Activated CD8-positive, alpha-beta memory T cell treated with anti-CD3 and anti-CD28 coated beads, Interleukin-2, amount 10 ng/mL, durations not matched to agents 7 days and 5 days (primary cell): ENCODE results near the gene TRPM2. TPM values are rescaled to one million over a fixed set of nuclear protein-coding genes. Genes with fewer than 3 reads are reported as not detected.

Experiments
- ATAC-seq: fragments of 150-1000 bp; cut with Tn5 transposase; one replicate; pipeline ENCODE4 v1.10.0; 2021; ENCODE audit warnings: moderate library complexity
- CTCF ChIA-PET: fragments of 350-600 bp; sonication (Branson Sonifier 250); formaldehyde crosslinking; loops from one replicate; lab custom pipeline; 2021; ENCODE audit warnings: antibody characterized with exemption; lab: Charles Lee
- DNase-seq: peaks from one replicate; pipeline ENCODE4 v3.0.0-alpha.2; 2020
- H3K27ac Mint-ChIP-seq: one replicate; pipeline ENCODE4 v1.8.0; 2021; ENCODE audit warnings: mild to moderate bottlenecking, mixed read lengths
- H3K27me3 Mint-ChIP-seq: one replicate; pipeline ENCODE4 v1.8.0; 2021; ENCODE audit warnings: mixed read lengths
- H3K36me3 Mint-ChIP-seq: one replicate; pipeline ENCODE4 v1.8.0; 2021; ENCODE audit warnings: mild to moderate bottlenecking, mixed read lengths
- H3K4me1 Mint-ChIP-seq: one replicate; pipeline ENCODE4 v1.8.0; 2021; ENCODE audit warnings: mixed read lengths
- H3K4me3 Mint-ChIP-seq: one replicate; pipeline ENCODE4 v1.8.0; 2021; ENCODE audit warnings: mild to moderate bottlenecking, moderate library complexity, mixed read lengths
- H3K9me3 Mint-ChIP-seq: one replicate; pipeline ENCODE4 v1.8.0; 2022; ENCODE audit warnings: low read depth, mixed read lengths
- total RNA-seq, 2 experiments: library from RNA; stranded (reverse); gene quantifications; one replicate each; pipeline ENCODE4 v1.2.3, GENCODE V29; 2021

Gene TRPM2
- total RNA-seq, 2 experiments from 2014 or later, result 21.2 to 32.7 TPM

DNA sequence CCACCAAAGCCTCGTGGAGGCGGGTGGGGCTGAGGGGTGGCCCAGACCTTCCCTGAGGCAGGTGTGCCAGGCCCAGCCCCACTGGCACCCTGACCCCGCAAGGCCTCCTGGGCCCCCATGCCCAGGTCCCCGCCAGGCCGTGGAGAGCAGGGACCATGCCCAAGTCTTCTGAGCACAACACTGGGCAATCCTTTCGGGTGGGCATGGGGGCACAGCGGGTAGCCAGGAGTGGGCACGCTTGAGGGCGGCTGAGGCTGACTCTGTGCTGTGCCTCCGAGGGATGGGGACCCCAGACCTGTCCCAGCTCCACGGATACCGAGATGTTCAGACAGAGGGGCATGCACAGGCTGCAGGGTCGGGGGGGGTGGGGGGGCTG, 27.2 kb upstream of the TRPM2 start:
- H3K27me3 Mint-ChIP-seq, result no peaks in the 10 kb centered on the region
- no peak overlapping the region for H3K27ac Mint-ChIP-seq
- CTCF ChIA-PET, result no interaction called here
- no peaks in the 10 kb centered on the region for H3K4me1 Mint-ChIP-seq
- no peak for DNase-seq
- peaks cover 2% of the 10 kb centered on the region for H3K36me3 Mint-ChIP-seq
- H3K4me3 Mint-ChIP-seq, result no peak overlapping the region
- H3K9me3 Mint-ChIP-seq, result no peaks in the 10 kb centered on the region
- no peak for ATAC-seq

DNA sequence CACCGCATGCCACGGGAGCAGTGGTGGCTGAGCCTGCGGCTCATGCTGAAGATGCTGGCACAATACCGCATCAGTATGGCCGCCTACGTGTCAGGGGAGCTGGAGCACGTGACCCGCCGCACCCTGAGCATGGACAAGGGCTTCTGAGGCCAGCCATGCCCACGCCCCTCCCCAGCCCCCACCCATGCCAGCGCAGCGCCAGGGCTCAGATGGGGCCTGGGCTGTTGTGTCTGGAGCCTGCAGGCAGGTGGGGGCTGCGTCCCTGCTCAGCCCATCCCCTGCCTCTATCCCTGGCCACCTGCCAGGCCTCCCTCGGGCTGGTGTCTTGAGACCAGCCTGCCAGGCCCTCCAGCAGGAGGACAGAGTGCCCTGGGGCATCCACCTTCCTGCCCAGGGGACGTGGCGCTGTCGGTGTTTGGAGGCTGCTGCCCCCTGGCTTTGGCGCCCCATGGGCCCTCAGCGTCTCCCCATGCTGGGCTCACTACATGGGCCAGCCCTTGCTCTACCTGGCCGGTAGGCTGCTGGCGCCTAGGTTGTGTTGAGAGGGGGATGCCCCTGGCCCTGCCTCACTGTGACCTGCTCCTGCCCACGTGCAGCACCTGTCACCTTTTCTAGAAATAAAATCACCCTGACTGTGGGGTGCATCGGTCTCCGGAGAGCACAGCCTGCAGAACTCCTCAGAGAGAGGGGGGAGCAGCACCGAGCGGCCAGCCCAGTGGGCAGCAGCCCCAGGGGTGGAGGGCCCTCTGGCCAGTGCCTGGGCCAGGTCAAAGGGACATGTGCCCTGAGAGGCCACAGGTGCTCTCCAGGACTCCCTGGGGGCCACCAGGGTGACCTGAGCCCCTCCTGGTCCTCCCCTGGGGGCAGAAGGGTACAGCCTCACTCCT, 26.5 kb upstream of the TRPM2 start:
- Mint-ChIP-seq H3K9me3 (no peaks in the 10 kb centered on the region), H3K4me3 (no peak overlapping the region), H3K27ac (no peak overlapping the region), H3K27me3 (no peaks in the 10 kb centered on the region), H3K4me1 (no peaks in the 10 kb centered on the region), H3K36me3 (peaks cover 2% of the 10 kb centered on the region)
- CTCF ChIA-PET, result no interaction called here
- no peak for ATAC-seq
- DNase-seq, result no peak

DNA sequence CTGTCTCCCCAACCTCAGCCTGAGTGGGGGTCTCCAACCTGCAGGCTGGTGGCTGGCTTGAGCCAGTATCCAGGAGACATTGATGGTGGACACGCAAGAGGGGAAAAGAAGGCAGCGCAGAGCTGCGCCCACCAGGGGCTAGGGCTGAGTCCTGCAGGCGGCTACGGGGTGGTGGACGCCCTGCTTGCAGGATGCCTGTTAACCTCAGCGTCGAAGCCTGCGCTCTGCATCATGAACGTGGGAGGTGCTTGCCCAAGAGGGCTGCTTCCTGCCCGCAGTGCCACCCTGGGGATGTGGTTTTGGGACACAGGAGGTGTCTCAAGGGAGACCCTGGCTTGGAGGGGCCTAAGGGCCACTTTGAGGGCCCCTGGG, 25.8 kb upstream of the TRPM2 start:
- H3K9me3 Mint-ChIP-seq, result no peaks in the 10 kb centered on the region
- H3K27me3 Mint-ChIP-seq, result no peaks in the 10 kb centered on the region
- H3K4me3 Mint-ChIP-seq, result no peak overlapping the region
- CTCF ChIA-PET, result no interaction called here
- DNase-seq (no peak), ATAC-seq (no peak)
- H3K4me1 Mint-ChIP-seq, result no peaks in the 10 kb centered on the region
- peaks cover 2% of the 10 kb centered on the region for H3K36me3 Mint-ChIP-seq
- H3K27ac Mint-ChIP-seq, result no peak overlapping the region

DNA sequence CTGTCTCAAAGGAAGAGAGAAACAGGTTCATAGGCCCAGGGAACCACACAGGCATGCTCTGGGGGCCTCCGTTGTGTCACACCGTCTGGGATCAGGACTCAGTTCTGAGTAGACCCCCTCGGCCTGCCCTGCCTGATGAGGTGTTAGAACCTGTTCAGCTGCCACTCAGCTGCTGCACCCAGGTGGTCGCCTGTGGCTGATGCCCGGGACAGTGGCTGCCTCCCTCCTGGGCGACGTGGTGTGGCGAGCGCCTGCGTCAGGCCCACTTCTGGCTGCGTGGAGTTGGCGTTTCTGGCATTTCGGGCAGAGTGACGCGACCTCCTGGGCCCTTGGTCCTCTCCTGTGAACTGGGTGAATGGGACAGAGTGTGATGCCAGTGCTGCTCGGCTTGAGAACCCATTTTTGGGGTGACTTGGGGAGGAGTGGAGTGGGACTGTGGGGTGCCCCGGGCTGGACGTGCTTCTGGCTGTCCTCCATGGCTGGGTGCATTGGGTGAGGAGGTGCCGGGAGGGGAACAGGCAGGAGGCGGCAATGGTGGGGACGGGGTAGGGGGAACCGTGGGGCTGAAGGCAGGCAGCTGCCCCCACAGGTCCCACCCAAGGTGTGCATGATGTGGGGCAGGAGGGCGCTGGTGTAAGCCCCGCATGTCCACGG, 25.1 kb upstream of the TRPM2 start:
- Mint-ChIP-seq H3K27ac (no peak overlapping the region), H3K9me3 (no peaks in the 10 kb centered on the region), H3K36me3 (peaks cover 2% of the 10 kb centered on the region), H3K4me1 (no peaks in the 10 kb centered on the region), H3K4me3 (no peak overlapping the region), H3K27me3 (no peaks in the 10 kb centered on the region)
- DNase-seq, result no peak
- CTCF ChIA-PET, result no interaction called here
- ATAC-seq, result no peak

DNA sequence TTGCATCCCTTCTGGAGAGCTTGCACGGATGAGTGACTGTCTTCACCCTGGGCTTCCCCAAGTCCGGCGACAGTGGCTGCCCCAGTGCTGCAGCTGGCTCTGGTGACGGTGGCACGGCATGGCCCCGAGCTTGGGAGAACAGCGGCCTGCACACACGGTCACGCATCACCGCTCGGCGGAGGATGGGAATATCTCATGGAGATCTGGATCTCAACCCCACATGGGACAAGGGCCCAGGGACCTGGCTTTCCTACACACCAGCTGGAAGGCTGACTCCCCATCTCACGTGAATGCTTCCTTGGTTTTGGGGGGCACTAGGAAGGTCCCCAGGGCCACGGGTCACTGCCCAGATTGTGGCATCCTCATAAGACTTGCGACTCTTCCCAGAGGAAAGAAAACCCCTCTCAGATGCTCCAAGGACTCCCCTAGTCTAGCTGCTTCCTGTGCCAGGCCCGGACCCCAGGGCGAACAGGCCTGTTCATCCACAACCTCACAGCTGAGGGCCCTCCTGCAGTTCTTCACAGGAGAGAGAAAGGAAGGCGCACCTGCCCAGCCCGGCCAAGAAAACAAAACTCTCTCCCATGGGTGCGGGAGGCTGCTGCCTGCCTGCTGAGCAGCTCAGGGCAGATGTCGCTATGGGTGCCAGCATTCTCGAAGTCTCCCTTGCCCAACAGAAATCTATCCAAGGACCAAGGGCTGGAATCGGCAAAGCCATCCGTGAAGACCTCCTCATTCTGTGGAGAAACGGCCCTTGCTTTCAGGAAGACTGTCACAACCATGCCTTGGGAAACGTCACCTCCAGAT, 24.1 kb upstream of the TRPM2 start:
- CTCF ChIA-PET, result interaction anchor here (1.3 kb wide), 1 partner anchor 31 kb away, joined by 3 read pairs; no protein-coding TSS in a partner anchor
- Mint-ChIP-seq H3K4me1 (no peaks in the 10 kb centered on the region), H3K4me3 (no peak overlapping the region), H3K27ac (peak overlapping the region; percentile 47), H3K9me3 (no peaks in the 10 kb centered on the region), H3K27me3 (no peaks in the 10 kb centered on the region), H3K36me3 (peaks cover 2% of the 10 kb centered on the region)
- DNase-seq (no peak), ATAC-seq (no peak)

DNA sequence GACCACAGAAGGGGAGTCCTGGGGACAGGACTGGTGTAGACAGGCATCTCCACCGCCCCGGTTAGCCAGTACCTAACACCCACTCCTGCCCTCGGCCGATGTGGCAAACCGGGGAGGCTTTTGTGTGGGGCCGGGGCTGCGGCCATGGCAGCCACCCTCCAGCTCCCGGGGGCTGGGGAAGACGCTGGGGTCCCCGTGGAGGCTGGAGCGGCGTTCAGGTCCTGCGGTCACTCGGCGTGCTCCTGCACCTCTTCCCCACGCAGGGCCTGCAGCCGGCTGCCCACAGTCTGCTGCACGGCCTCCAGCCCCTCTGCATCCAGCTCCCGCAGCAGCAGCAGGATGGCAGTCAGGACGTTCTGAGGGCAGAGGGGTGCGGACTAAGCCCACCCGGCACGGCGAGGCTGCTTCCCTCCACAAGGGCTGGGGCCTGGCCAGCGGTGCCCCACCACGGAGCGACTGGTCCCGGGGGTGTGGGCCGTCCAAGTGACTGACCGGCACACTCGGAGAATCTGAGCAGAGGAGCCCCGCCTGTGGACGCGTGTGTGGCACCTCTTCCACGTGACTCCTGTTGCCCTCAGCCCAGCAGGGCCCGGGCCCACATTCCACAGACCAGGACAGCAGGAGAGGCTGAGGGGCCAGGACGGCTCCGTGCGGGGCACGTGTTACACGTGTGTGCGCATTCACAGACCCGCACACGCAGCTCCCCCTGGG, 23.3 kb upstream of the TRPM2 start:
- Mint-ChIP-seq H3K36me3 (no peaks in the 10 kb centered on the region), H3K27me3 (no peaks in the 10 kb centered on the region), H3K4me1 (no peaks in the 10 kb centered on the region), H3K27ac (no peak overlapping the region), H3K9me3 (no peaks in the 10 kb centered on the region), H3K4me3 (no peak overlapping the region)
- ATAC-seq (no peak), DNase-seq (no peak)
- CTCF ChIA-PET, result interaction anchor here (1.3 kb wide), 1 partner anchor 32 kb away, joined by 3 read pairs; no protein-coding TSS in a partner anchor

DNA sequence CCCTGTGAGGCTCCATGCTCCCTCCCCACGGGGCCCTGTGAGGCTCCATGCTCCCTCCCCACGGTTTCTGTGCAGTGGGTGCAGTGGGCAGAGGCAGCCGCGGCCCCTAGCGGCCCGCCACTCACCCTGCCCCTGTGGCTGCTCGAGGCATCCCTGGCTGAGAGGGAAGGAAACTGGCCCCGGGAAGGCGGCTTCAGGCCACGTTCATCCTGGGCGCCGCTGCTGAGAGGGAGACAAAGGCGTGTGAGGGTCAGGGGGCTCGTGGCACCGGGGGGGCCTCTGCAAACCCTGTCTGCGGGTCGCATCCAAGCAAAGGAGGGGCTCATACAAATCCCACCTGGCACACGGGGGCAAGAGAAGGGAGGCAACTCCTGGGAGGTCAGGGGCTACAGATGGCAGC, 22.7 kb upstream of the TRPM2 start:
- no peak overlapping the region for H3K4me3 Mint-ChIP-seq
- H3K36me3 Mint-ChIP-seq, result no peaks in the 10 kb centered on the region
- H3K4me1 Mint-ChIP-seq, result no peaks in the 10 kb centered on the region
- no peak for ATAC-seq
- CTCF ChIA-PET, result interaction anchor here (1.3 kb wide), 1 partner anchor 33 kb away, joined by 3 read pairs; no protein-coding TSS in a partner anchor
- no peak for DNase-seq
- no peaks in the 10 kb centered on the region for H3K9me3 Mint-ChIP-seq
- H3K27me3 Mint-ChIP-seq, result no peaks in the 10 kb centered on the region
- no peak overlapping the region for H3K27ac Mint-ChIP-seq

DNA sequence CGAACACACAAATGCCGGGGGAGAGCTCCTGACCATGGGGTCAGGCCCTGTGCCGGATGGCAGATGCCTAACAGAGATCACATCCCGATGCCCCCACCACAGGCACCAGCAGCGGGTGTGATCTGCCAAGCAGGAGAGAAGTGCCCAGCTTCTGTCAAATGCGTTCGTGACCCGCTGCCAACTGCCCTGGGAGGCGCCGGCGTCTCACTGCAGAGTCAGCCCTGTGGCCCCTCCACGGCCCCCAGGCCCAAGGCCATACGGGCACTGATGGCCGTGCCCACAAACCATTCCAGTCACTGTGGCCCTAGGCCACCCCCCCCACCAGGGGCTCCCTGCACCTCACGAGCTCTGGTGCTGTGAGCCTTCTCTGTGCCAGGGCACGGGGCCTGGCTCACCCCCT, 22.2 kb upstream of the TRPM2 start:
- Mint-ChIP-seq H3K36me3 (no peaks in the 10 kb centered on the region), H3K27me3 (no peaks in the 10 kb centered on the region), H3K4me1 (no peaks in the 10 kb centered on the region), H3K4me3 (no peak overlapping the region), H3K9me3 (no peaks in the 10 kb centered on the region), H3K27ac (no peak overlapping the region)
- no peak for DNase-seq
- no peak for ATAC-seq
- CTCF ChIA-PET, result no interaction called here

DNA sequence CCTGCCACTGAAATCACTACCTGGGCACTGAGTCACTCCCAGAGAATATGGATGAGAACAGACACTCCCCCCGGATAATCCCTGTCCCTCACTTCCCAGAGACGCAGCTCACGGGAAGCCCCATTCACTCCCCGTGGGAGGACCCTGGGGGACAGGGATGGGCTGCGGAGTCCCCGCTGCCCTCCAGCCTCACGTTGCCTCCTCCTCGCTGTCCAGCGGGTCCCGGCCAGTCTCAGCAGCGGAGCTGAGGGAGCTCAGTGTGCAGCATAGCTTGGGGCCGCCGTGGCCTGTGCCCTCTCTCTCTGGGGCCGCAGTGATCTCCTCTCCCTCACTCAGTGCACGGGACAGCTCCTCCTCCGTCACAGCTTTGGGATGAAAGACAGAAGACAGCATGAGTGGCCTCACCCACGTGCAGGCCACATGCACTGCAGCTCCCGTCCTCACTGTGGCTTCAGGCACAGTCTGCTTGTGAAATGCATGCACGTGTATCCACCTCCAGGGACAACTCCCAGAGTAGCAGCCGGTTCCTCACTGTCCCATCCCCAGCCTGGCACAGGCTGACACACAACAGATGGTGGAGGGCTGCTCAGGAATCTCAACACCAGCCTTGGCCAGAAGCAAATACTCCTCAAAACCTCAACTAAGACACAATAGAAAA, 21.6 kb upstream of the TRPM2 start:
- ATAC-seq (no peak), DNase-seq (no peak)
- no peaks in the 10 kb centered on the region for H3K9me3 Mint-ChIP-seq
- peaks cover under 1% of the 10 kb centered on the region for H3K36me3 Mint-ChIP-seq
- peak overlapping the region; percentile 15 for H3K27ac Mint-ChIP-seq
- CTCF ChIA-PET, result no interaction called here
- H3K4me1 Mint-ChIP-seq, result no peaks in the 10 kb centered on the region
- no peaks in the 10 kb centered on the region for H3K27me3 Mint-ChIP-seq
- H3K4me3 Mint-ChIP-seq, result no peak overlapping the region

DNA sequence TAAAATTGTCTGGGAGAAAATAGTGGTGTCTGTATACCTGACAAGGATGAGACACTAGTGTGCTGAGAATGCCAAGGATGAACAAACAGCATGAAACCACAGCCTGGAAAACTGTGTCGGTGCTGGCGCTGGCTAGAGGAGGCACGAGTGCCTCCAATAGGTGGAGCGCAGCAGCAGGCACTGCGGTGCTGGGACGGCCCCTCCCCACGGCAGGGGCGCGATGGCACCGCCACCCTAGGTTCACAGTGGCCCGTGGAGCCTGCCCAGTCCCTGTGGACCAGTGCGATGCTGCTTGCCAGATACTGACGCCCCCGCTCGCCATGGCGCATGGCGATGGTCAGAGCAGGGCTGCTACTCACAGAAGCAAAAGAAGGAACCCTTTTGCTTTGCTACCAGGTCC, 21.0 kb upstream of the TRPM2 start:
- CTCF ChIA-PET, result no interaction called here
- no peaks in the 10 kb centered on the region for H3K27me3 Mint-ChIP-seq

DNA sequence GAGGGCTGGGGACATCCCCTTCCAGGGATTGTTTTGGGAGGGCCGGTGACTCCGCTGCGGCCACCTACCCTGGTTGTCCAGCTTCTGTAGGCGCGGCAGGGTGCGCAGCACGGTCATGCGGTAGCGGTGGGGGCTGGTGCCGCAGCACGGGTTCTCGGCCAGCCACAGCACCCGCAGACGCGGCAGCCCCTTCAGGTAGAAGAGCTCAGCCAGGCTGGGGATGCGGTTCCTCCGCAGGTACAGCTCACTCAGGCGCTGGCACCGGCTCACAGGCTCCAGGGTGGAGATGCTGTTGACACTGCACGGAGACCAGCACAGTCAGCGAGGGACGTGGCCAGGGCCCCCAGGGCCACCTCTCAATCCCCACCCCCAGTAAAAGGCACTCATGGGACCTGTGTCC, 20.5 kb upstream of the TRPM2 start:
- CTCF ChIA-PET, result no interaction called here
- H3K4me3 Mint-ChIP-seq, result no peak overlapping the region
- DNase-seq (no peak), ATAC-seq (no peak)
- H3K27me3 Mint-ChIP-seq, result no peaks in the 10 kb centered on the region
- no peaks in the 10 kb centered on the region for H3K9me3 Mint-ChIP-seq
- no peak overlapping the region for H3K27ac Mint-ChIP-seq
- H3K4me1 Mint-ChIP-seq, result peaks cover 4% of the 10 kb centered on the region
- H3K36me3 Mint-ChIP-seq, result peaks cover 4% of the 10 kb centered on the region

More for the DNA sequence above, 21.0 kb upstream of the TRPM2 start:
- Mint-ChIP-seq H3K4me1 (no peaks in the 10 kb centered on the region), H3K4me3 (no peak overlapping the region), H3K27ac (no peak overlapping the region), H3K9me3 (no peaks in the 10 kb centered on the region), H3K36me3 (peaks cover 4% of the 10 kb centered on the region)
- ATAC-seq (no peak), DNase-seq (no peak)

DNA sequence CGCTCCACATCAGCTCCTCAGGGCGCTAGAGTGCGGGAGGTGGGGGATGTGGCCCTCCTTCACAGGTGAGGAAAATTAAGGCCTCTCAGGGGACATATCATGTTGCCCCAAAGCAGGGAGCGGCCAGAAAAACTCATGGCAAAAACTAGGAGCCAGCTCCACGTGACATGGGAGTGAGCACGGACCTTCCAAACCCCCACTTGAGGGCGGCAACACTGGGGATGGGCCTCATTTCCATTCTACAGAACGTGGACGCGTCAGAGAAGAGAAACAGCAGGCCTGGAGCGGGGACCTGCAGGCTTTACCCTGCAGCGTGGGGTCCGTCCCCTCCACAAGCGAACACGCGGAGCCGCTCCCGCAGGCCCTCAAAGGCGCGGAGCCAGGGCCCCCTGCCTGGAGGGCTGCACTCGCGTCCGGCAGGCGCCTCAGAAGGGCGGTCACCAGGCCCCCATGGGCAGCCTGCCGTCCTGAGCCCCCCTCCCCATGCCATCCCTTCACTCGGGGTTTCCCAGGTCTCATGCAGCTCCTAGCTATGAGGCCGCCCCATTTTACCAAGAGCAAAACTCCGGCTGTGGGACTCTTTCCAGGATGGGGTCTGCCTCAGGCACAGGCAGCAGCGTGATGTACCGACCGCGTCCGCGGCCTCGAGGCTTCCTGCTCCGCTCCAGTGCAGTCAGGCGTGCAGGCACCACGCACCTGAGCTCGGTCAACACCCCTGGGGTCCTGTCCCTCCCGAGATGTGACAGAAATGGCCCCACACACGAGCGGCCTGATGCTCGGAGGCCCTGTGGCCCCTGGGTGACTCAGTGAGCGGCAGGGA, 19.7 kb upstream of the TRPM2 start:
- no peak for ATAC-seq
- Mint-ChIP-seq H3K4me3 (no peak overlapping the region), H3K27ac (no peak overlapping the region), H3K27me3 (no peaks in the 10 kb centered on the region), H3K4me1 (peaks cover 4% of the 10 kb centered on the region), H3K36me3 (peaks cover 4% of the 10 kb centered on the region), H3K9me3 (no peaks in the 10 kb centered on the region)
- CTCF ChIA-PET, result no interaction called here
- DNase-seq, result no peak
